ENCODE measurements around the gene TEKTIP1.

DNA sequence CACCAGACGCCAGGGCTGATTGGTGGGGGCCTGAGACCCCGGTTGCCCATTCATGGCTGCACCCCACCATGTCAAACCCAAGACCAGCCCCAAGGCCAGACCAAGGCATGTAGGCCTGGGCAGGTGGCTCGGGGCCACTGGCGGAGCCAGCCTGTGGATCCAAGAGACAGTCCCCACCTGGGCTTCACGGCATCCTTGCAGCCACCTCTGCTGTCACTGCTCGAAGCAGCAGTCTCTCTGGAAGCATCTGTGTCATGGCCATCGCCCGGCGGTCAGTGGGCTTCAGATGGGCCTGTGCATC, 3.8 kb upstream of the TEKTIP1 start:
- TF ChIP-seq, protein P1, sequence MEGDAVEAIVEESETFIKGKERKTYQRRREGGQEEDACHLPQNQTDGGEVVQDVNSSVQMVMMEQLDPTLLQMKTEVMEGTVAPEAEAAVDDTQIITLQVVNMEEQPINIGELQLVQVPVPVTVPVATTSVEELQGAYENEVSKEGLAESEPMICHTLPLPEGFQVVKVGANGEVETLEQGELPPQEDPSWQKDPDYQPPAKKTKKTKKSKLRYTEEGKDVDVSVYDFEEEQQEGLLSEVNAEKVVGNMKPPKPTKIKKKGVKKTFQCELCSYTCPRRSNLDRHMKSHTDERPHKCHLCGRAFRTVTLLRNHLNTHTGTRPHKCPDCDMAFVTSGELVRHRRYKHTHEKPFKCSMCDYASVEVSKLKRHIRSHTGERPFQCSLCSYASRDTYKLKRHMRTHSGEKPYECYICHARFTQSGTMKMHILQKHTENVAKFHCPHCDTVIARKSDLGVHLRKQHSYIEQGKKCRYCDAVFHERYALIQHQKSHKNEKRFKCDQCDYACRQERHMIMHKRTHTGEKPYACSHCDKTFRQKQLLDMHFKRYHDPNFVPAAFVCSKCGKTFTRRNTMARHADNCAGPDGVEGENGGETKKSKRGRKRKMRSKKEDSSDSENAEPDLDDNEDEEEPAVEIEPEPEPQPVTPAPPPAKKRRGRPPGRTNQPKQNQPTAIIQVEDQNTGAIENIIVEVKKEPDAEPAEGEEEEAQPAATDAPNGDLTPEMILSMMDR (conservative IDR thresholded peaks at IDR 0.05 in 1 of 2, IDR thresholded peaks at IDR 0.05 in 1 of 2; ENCODE audit: extremely low read depth in 1 of 2, insufficient read depth in 1 of 2, low read depth in 1 of 2, low read length in 2 of 2) = no peak
- TF ChIP-seq EZH2 (IDR thresholded peaks at IDR 0.05; ENCODE audit: borderline replicate concordance, low read length) = no peak
